Body of pancreas (tissue), 4 donors: Measurements from ENCODE around the gene NEXN.

Experiments used
- POLR2A ChIP-seq, 3 donors: fragments of 450-650 bp; IDR thresholded peaks; one replicate each; pipeline ENCODE4 v1.6.1; 2016; ENCODE audit warnings: antibody characterized with exemption in 3 of 3, mild to moderate bottlenecking in 2 of 3
- TF ChIP-seq, protein P1 (sequence below), 7 experiments: fragments of 450-650 bp in 4 of 7; fragments of 200-600 bp in 3 of 7; sonication (generic) in 3 of 7; IDR thresholded peaks; one replicate each; pipeline ENCODE4 v1.5.1; 2016 to 2019; ENCODE audit warnings: antibody characterized with exemption in 7 of 7

DNA sequence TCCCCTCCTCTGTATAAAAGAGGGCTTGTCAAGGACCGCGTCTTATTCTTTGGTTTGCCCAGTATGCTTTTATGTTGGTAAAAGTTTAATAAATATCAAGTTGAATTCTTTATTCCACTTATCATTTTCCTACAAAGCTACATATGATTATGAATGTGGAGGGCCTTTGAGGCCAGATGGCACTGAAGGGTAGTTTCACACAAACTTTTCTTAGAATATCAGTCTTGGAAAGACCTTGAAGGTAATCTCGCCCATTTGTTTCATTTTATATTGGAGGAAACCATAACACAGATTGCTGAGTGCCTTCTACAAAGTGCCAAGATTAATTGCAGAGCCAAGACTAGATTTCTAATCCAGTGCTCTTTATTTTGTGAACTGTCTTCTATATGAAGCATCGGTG, 96.2 kb downstream of the NEXN start:
- no peak for TF ChIP-seq POLR2A (IDR thresholded peaks at IDR 0.05)
- TF ChIP-seq, protein P1, sequence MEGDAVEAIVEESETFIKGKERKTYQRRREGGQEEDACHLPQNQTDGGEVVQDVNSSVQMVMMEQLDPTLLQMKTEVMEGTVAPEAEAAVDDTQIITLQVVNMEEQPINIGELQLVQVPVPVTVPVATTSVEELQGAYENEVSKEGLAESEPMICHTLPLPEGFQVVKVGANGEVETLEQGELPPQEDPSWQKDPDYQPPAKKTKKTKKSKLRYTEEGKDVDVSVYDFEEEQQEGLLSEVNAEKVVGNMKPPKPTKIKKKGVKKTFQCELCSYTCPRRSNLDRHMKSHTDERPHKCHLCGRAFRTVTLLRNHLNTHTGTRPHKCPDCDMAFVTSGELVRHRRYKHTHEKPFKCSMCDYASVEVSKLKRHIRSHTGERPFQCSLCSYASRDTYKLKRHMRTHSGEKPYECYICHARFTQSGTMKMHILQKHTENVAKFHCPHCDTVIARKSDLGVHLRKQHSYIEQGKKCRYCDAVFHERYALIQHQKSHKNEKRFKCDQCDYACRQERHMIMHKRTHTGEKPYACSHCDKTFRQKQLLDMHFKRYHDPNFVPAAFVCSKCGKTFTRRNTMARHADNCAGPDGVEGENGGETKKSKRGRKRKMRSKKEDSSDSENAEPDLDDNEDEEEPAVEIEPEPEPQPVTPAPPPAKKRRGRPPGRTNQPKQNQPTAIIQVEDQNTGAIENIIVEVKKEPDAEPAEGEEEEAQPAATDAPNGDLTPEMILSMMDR (IDR thresholded peaks at IDR 0.05) = no peak
